Liver (tissue), 9 donors: ENCODE data around the gene HUS1. TPM values are rescaled to one million over a fixed set of nuclear protein-coding genes. Genes with fewer than 3 reads are reported as not detected.
"Not testable (repeated sequence)": the region's sequence is repeated elsewhere in the genome, so short reads cannot be mapped to it uniquely, and the experiment has no call there.

Source experiments
- DNase-seq: peaks from one replicate; pipeline ENCODE4 v3.0.0-alpha.2; 2017; ENCODE audit warnings: low spot score
- H3K27ac ChIP-seq, 2 donors: one replicate each; pipeline ENCODE4 v1.7.0; 2013; ENCODE audit warnings: inconsistent platforms in 2 of 2, low read length in 2 of 2, control low read depth in 1 of 2, low read depth in 1 of 2, mild to moderate bottlenecking in 1 of 2
- H3K27me3 ChIP-seq, 4 donors: one replicate each; pipeline versions ENCODE4 v1.6.1 to v1.7.0; 2013; ENCODE audit warnings: low read length in 3 of 4, inconsistent platforms in 1 of 4, mild to moderate bottlenecking in 1 of 4, moderate library complexity in 1 of 4; ENCODE audit not compliant: control insufficient read depth in 4 of 4, insufficient read depth in 4 of 4
- H3K36me3 ChIP-seq, 4 donors: one replicate each; pipeline versions ENCODE4 v1.6.1 to v1.7.0; 2013; ENCODE audit warnings: low read length in 3 of 4, mild to moderate bottlenecking in 3 of 4, low read depth in 1 of 4, moderate library complexity in 1 of 4; ENCODE audit not compliant: control insufficient read depth in 4 of 4, insufficient read depth in 3 of 4
- H3K4me1 ChIP-seq, 4 donors: one replicate each; pipeline versions ENCODE4 v1.6.1 to v1.7.0; 2013; ENCODE audit warnings: low read length in 3 of 4, mild to moderate bottlenecking in 3 of 4, moderate library complexity in 1 of 4; ENCODE audit not compliant: control insufficient read depth in 4 of 4, insufficient read depth in 4 of 4
- H3K4me3 ChIP-seq, 3 donors: one replicate each; pipeline versions ENCODE4 v1.6.1 to v1.7.0; 2013; ENCODE audit warnings: low read length in 3 of 3, control low read depth in 1 of 3, low read depth in 1 of 3, mild to moderate bottlenecking in 1 of 3
- H3K9ac ChIP-seq, 2 donors: one replicate each; pipeline ENCODE4 v1.7.0; 2013; ENCODE audit warnings: low read length in 2 of 2, mild to moderate bottlenecking in 2 of 2, moderate library complexity in 2 of 2, control low read depth in 1 of 2, low read depth in 1 of 2
- H3K9me3 ChIP-seq, 4 donors: one replicate each; pipeline versions ENCODE4 v1.6.1 to v1.7.0; 2013; ENCODE audit warnings: low read length in 3 of 4; ENCODE audit not compliant: control insufficient read depth in 4 of 4
- ATF3 ChIP-seq: IDR thresholded peaks from 2 replicates; pipeline ENCODE4 v1.6.1; 2016; ENCODE audit warnings: antibody characterized with exemption
- EGR1 ChIP-seq, 2 donors: IDR thresholded peaks; 2 replicates each; pipeline ENCODE4 v1.6.1; 2016 to 2018; ENCODE audit warnings: antibody characterized with exemption in 2 of 2, low read depth in 2 of 2
- FOXA1 ChIP-seq: IDR thresholded peaks from 2 replicates; pipeline ENCODE4 v1.6.1; 2016; ENCODE audit warnings: antibody characterized with exemption
- FOXA2 ChIP-seq: IDR thresholded peaks from 2 replicates; pipeline ENCODE4 v1.6.1; 2016; ENCODE audit warnings: antibody characterized with exemption
- HNF4A ChIP-seq, 2 donors: conservative IDR thresholded peaks; 2 replicates each; pipeline ENCODE4 v1.6.1; 2016; ENCODE audit warnings: antibody characterized with exemption in 2 of 2, mild to moderate bottlenecking in 2 of 2
- HNF4G ChIP-seq: IDR thresholded peaks from 2 replicates; pipeline ENCODE4 v1.6.1; 2016; ENCODE audit warnings: antibody characterized with exemption
- JUND ChIP-seq, 2 donors: IDR thresholded peaks; 2 replicates each; pipeline ENCODE4 v1.6.1; 2016; ENCODE audit warnings: antibody characterized with exemption in 2 of 2
- MAX ChIP-seq: IDR thresholded peaks from 2 replicates; pipeline ENCODE4 v1.6.1; 2016; ENCODE audit warnings: antibody characterized with exemption
- NR2F2 ChIP-seq: IDR thresholded peaks from 2 replicates; pipeline ENCODE4 v1.6.1; 2016; ENCODE audit warnings: antibody characterized with exemption
- RAD21 ChIP-seq, 2 donors: IDR thresholded peaks; 2 replicates each; pipeline ENCODE4 v1.6.1; 2016; ENCODE audit warnings: antibody characterized with exemption in 2 of 2, mild to moderate bottlenecking in 2 of 2
- REST ChIP-seq: IDR thresholded peaks from 2 replicates; pipeline ENCODE4 v1.6.1; 2016; ENCODE audit warnings: antibody characterized with exemption, mild to moderate bottlenecking
- RXRA ChIP-seq, 2 donors: IDR thresholded peaks; 2 replicates each; pipeline ENCODE4 v1.6.1; 2017 to 2018; ENCODE audit warnings: antibody characterized with exemption in 2 of 2, mild to moderate bottlenecking in 1 of 2
- SP1 ChIP-seq: IDR thresholded peaks from 2 replicates; pipeline ENCODE4 v1.6.1; 2018; ENCODE audit warnings: antibody characterized with exemption, mild to moderate bottlenecking
- TAF1 ChIP-seq: conservative IDR thresholded peaks from 2 replicates; pipeline ENCODE4 v1.6.1; 2016; ENCODE audit warnings: antibody characterized with exemption, mild to moderate bottlenecking
- YY1 ChIP-seq: IDR thresholded peaks from 2 replicates; pipeline ENCODE4 v1.6.1; 2016; ENCODE audit warnings: antibody characterized with exemption, mild to moderate bottlenecking
- WGBS: extraction: QIAGEN DNeasy Blood & Tissue Kit; methylation state at CpG from one replicate; pipeline ENCODE4 v1.1.7; 2013; 5-methylcytosine and 5-hydroxymethylcytosine counted together
- polyA plus RNA-seq, 2 donors: library from polyadenylated mRNA; stranded (reverse) in 1 of 2; unstranded in 1 of 2; fragments of 200-250 nt in 1 of 2; fragments of >200 nt in 1 of 2; fragmentation: Nextera tagmentation in 1 of 2; extraction: Ambion mirVana in 1 of 2; gene quantifications; one replicate each; pipeline versions ENCODE4 v1.2.1 to v1.2.3, GENCODE V29; 2013 to 2015
- total RNA-seq, 2 donors: library from RNA; depleted of rRNA; stranded (reverse); fragments of >200 nt; gene quantifications; one replicate each; pipeline ENCODE4 v1.2.3, GENCODE V29; 2014
- TF ChIP-seq, protein P1 (sequence below): fragments of 150-350 bp; IDR thresholded peaks from 2 replicates; pipeline ENCODE4 v1.5.1; 2017; ENCODE audit warnings: improper control_type of control experiment, low read depth, low read length; ENCODE audit not compliant: missing input control
- TF ChIP-seq, protein P2 (sequence below): IDR thresholded peaks from 2 replicates; pipeline ENCODE4 v1.6.1; 2016; ENCODE audit warnings: antibody characterized with exemption
- donor health status: healthy.
- donor health status: healthy.
- donor health status: healthy.
- donor health status: healthy.
- donor health status: healthy.

The HUS1 gene
- total and polyA plus RNA-seq, 4 donors, result 9.2 to 39.0 (median 18.4) TPM

- Histone ChIP-seq H3K36me3 (peaks cover 0 to 3% (median 1%) of the 10 kb centered on the region in 4 donors), H3K4me3 (no peak overlapping the region), H3K4me1 (peaks cover 1 to 17% (median 12%) of the 10 kb centered on the region in 4 donors), H3K9ac (no peak overlapping the region), H3K27ac (no peak overlapping the region), H3K27me3 (no peaks in the 10 kb centered on the region), H3K9me3 (no peaks in the 10 kb centered on the region)
- WGBS, result 67% methylated on average over 2 of the region's 2 CpGs
- DNase-seq, result no peak
- TF ChIP-seq REST (no peak), JUND (IDR thresholded peaks at IDR 0.05) (no peak), RAD21 (IDR thresholded peaks at IDR 0.05) (no peak), NR2F2 (no peak), RXRA (IDR thresholded peaks at IDR 0.05) (no peak)
Observed at GRCh38 chr7:47982610-47983009, 3.2 kb upstream of the HUS1 start.

DNA sequence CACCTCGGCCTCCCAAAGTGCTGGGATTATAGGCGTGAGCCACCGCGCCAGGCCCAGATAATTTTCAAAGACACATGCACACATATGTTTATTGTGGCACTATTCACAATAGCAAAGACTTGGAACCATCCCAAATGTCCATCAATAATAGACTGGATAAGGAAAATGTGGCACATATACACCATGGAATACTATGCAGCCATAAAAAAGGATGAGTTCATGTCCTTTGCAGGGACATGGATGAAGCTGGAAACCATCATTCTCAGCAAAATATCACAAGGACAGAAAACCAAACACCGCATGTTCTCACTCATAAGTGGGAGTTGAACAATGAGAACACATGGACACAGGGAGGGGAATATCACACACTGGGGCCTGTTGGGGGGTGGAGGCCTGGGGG is 1.2 kb upstream of the HUS1 start:
- not testable (repeated sequence) for H3K27ac ChIP-seq, H3K9me3 ChIP-seq, H3K9ac ChIP-seq, H3K27me3 ChIP-seq, H3K4me3 ChIP-seq, DNase-seq
- Histone ChIP-seq H3K4me1 (peaks cover 0 to 25% (median 16%) of the 10 kb centered on the region in 4 donors), H3K36me3 (peaks cover 5 to 20% (median 13%) of the 10 kb centered on the region in 4 donors)
- WGBS, result over 99% methylated on average over 4 of the region's 5 CpGs

DNA sequence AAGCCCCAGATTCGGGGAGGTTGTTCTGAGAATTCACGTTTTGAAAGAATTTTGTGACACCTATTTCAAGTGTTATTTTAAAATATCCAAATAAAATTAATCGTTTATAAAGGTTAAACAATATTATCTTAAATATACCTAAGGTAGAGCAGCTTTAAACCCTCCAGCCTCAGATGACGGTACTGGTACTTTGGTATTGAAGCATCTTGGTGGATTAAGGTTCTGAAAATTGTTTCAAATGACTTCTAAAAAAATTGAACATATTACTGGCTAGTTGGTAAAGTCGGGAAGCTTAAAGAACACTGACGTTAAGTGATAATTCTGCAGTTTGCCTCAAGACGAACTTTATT is 392 bp upstream of the HUS1 start:
- peak overlapping the region in 1 of 2 donors; percentile 93 for H3K27ac ChIP-seq
- peaks cover 0 to 25% (median 16%) of the 10 kb centered on the region in 4 donors for H3K4me1 ChIP-seq
- H3K4me3 ChIP-seq, result peak overlapping the region; percentile 87 to 93 (median 90)
- no peaks in the 10 kb centered on the region for H3K27me3 ChIP-seq
- H3K9me3 ChIP-seq, result no peaks in the 10 kb centered on the region
- H3K36me3 ChIP-seq, result peaks cover 5 to 26% (median 17%) of the 10 kb centered on the region in 4 donors
- no peak for DNase-seq
- WGBS, result 40% methylated on average over 7 of the region's 7 CpGs
- H3K9ac ChIP-seq, result no peak overlapping the region
- no peak for TF ChIP-seq HNF4A (conservative IDR thresholded peaks at IDR 0.05)
- TF ChIP-seq RXRA (IDR thresholded peaks at IDR 0.05), result no peak
- no peak for TF ChIP-seq NR2F2
- TF ChIP-seq FOXA1, result no peak
- TF ChIP-seq, protein P1, sequence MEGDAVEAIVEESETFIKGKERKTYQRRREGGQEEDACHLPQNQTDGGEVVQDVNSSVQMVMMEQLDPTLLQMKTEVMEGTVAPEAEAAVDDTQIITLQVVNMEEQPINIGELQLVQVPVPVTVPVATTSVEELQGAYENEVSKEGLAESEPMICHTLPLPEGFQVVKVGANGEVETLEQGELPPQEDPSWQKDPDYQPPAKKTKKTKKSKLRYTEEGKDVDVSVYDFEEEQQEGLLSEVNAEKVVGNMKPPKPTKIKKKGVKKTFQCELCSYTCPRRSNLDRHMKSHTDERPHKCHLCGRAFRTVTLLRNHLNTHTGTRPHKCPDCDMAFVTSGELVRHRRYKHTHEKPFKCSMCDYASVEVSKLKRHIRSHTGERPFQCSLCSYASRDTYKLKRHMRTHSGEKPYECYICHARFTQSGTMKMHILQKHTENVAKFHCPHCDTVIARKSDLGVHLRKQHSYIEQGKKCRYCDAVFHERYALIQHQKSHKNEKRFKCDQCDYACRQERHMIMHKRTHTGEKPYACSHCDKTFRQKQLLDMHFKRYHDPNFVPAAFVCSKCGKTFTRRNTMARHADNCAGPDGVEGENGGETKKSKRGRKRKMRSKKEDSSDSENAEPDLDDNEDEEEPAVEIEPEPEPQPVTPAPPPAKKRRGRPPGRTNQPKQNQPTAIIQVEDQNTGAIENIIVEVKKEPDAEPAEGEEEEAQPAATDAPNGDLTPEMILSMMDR, result no peak
- no peak for TF ChIP-seq YY1
- TF ChIP-seq, protein P2, sequence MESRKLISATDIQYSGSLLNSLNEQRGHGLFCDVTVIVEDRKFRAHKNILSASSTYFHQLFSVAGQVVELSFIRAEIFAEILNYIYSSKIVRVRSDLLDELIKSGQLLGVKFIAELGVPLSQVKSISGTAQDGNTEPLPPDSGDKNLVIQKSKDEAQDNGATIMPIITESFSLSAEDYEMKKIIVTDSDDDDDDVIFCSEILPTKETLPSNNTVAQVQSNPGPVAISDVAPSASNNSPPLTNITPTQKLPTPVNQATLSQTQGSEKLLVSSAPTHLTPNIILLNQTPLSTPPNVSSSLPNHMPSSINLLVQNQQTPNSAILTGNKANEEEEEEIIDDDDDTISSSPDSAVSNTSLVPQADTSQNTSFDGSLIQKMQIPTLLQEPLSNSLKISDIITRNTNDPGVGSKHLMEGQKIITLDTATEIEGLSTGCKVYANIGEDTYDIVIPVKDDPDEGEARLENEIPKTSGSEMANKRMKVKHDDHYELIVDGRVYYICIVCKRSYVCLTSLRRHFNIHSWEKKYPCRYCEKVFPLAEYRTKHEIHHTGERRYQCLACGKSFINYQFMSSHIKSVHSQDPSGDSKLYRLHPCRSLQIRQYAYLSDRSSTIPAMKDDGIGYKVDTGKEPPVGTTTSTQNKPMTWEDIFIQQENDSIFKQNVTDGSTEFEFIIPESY, result no peak
- no peak for TF ChIP-seq TAF1
- no peak for TF ChIP-seq REST
- TF ChIP-seq RAD21 (IDR thresholded peaks at IDR 0.05), result no peak
- TF ChIP-seq HNF4G, result no peak
- no peak for TF ChIP-seq MAX
- TF ChIP-seq ATF3, result no peak
- no peak for TF ChIP-seq JUND (IDR thresholded peaks at IDR 0.05)
- no peak for TF ChIP-seq EGR1 (IDR thresholded peaks at IDR 0.05; ENCODE audit: low read depth in 2 of 2)
- TF ChIP-seq SP1, result no peak
- TF ChIP-seq FOXA2, result no peak
